ENCODE measurements around the gene B3GAT2. TPM values are rescaled to one million over a fixed set of nuclear protein-coding genes. Genes with fewer than 3 reads are reported as not detected.

Gene B3GAT2
- total and polyA plus RNA-seq, 2 of the 13 experiments (the other 11 are each of a cell fraction or from before 2014, with no cell fraction given): 0.01 to 0.02 TPM

- no peaks in the 10 kb centered on the region for H3K27me3 ChIP-seq (ENCODE audit: control insufficient read depth in 1 of 2, insufficient read depth in 2 of 2, low read length in 2 of 2)
- CTCF ChIA-PET (ENCODE audit: low intra/inter-chr PET ratio, low total read pairs): no interaction called here
- no peaks in the 10 kb centered on the region for H4K20me1 ChIP-seq (ENCODE audit: insufficient read depth, low read length)
- H3K4me3 ChIP-seq (replicated peaks in 1 of 3; ENCODE audit: insufficient read depth in 1 of 3, low read depth in 2 of 3, low read length in 3 of 3): no peak overlapping the region
- H3K9ac ChIP-seq (ENCODE audit: insufficient read depth, low read depth, low read length): no peak overlapping the region
- no peaks in the 10 kb centered on the region for H3K36me3 ChIP-seq (replicated peaks in 1 of 2; ENCODE audit: control insufficient read depth in 1 of 2, insufficient read depth in 2 of 2, low read length in 2 of 2)
- FAIRE-seq (no peak), ATAC-seq (no peak), DNase-seq (ENCODE audit: low spot score) (no peak)
- WGBS (ENCODE audit: low lambda C conversion rate): 0% methylated on average over 1 of the region's 1 CpG
- in situ Hi-C loops (cut with HindIII; ENCODE audit: extremely low pct_ligation_motif_present, low pct_unique_long_range_greater_than_20kb) (no loop called here), intact Hi-C loops (cut with micrococcal nuclease; ENCODE audit: unreplicated experiment) (no loop called here)
- no peak overlapping the region for H3K4me2 ChIP-seq (ENCODE audit: low read depth, low read length)
- no peaks in the 10 kb centered on the region for H3K79me2 ChIP-seq (ENCODE audit: insufficient read depth, low read length)
- no peak overlapping the region for H3K27ac ChIP-seq (ENCODE audit: extremely low read length, insufficient read depth, low read length)
- no peaks in the 10 kb centered on the region for H3K9me3 ChIP-seq (ENCODE audit: low read length)
- no peaks in the 10 kb centered on the region for H3K4me1 ChIP-seq (ENCODE audit: insufficient read depth, low read length)
- POLR2A ChIA-PET: no interaction called here
- BruUV-seq (replicated peaks): no TSS peak
- TF ChIP-seq MAX (IDR thresholded peaks at IDR 0.05): no peak
- H2AFZ ChIP-seq (ENCODE audit: low read length): no peak overlapping the region
These were observed 51.1 kb downstream of the B3GAT2 start for GRCh38 chr6:70905742-70906141.

GRCh38 chr6:70903665-70904452 is 53.0 kb downstream of the B3GAT2 start:
- ATAC-seq (no peak), DNase-seq (ENCODE audit: low spot score) (no peak), FAIRE-seq (no peak)
- Histone ChIP-seq H2AFZ (ENCODE audit: low read length) (no peak overlapping the region), H3K9ac (ENCODE audit: insufficient read depth, low read depth, low read length) (no peak overlapping the region), H4K20me1 (ENCODE audit: insufficient read depth, low read length) (no peaks in the 10 kb centered on the region), H3K27me3 (ENCODE audit: control insufficient read depth in 1 of 2, insufficient read depth in 2 of 2, low read length in 2 of 2) (no peaks in the 10 kb centered on the region), H3K4me1 (ENCODE audit: insufficient read depth, low read length) (no peaks in the 10 kb centered on the region), H3K4me2 (ENCODE audit: low read depth, low read length) (no peak overlapping the region), H3K27ac (ENCODE audit: extremely low read length, insufficient read depth, low read length) (no peak overlapping the region), H3K36me3 (replicated peaks in 1 of 2; ENCODE audit: control insufficient read depth in 1 of 2, insufficient read depth in 2 of 2, low read length in 2 of 2) (no peaks in the 10 kb centered on the region), H3K79me2 (ENCODE audit: insufficient read depth, low read length) (no peaks in the 10 kb centered on the region), H3K9me3 (ENCODE audit: low read length) (no peaks in the 10 kb centered on the region), H3K4me3 (replicated peaks in 1 of 3; ENCODE audit: insufficient read depth in 1 of 3, low read depth in 2 of 3, low read length in 3 of 3) (no peak overlapping the region)
- ChIA-PET CTCF (ENCODE audit: low intra/inter-chr PET ratio, low total read pairs) (no interaction called here), POLR2A (no interaction called here)
- BruUV-seq (replicated peaks): no TSS peak
- intact Hi-C loops (cut with micrococcal nuclease; ENCODE audit: unreplicated experiment) (no loop called here), in situ Hi-C loops (cut with HindIII; ENCODE audit: extremely low pct_ligation_motif_present, low pct_unique_long_range_greater_than_20kb) (no loop called here)
- TF ChIP-seq MAFK (conservative IDR thresholded peaks at IDR 0.05 in 1 of 2, IDR thresholded peaks at IDR 0.05 in 1 of 2; ENCODE audit: low read length in 2 of 2): peak; percentile 60 to 75
- no peak for TF ChIP-seq ZMYM2 (CRISPR knock-in tag; IDR thresholded peaks at IDR 0.05)
- TF ChIP-seq NR2F6 (IDR thresholded peaks at IDR 0.05): 0 out of 2 replicates have a peak, but pooled peaks have one; percentile 23
- no peak for TF ChIP-seq NR2F6 (CRISPR knock-in tag; IDR thresholded peaks at IDR 0.05)
- peak; percentile 69 for TF ChIP-seq NFE2L2 (IDR thresholded peaks at IDR 0.05; ENCODE audit: low read length)
- peak; percentile 45 for TF ChIP-seq MAFF (IDR thresholded peaks at IDR 0.05; ENCODE audit: low read depth, low read length)
- TF ChIP-seq ZFP1 (CRISPR knock-in tag; IDR thresholded peaks at IDR 0.05): no peak
- 0% methylated on average over 2 of the region's 2 CpGs for WGBS (ENCODE audit: low lambda C conversion rate)

Measured in HepG2 (cell line).